Stimulated activated CD4-positive, alpha-beta T cell treated with anti-CD3 and anti-CD28 coated beads, Interleukin-2, amount 100 ng/mL, for 4 hours (primary cell): Measurements from ENCODE around the gene RDM1.
A peak's percentile ranks its signal among the peaks of the same experiment; 100 is the strongest.
"Not testable (repeated sequence)": the region's sequence is repeated elsewhere in the genome, so short reads cannot be mapped to it uniquely, and the experiment has no call there.

Experiments used
- DNase-seq: peaks from one replicate; pipeline ENCODE4 v3.0.0-alpha.2; 2020; ENCODE audit warnings: low read depth

Gene RDM1

GRCh38 chr17:35898283-35899070 lies 32.1 kb downstream of the RDM1 start:
- DNase-seq: no peak

DNA sequence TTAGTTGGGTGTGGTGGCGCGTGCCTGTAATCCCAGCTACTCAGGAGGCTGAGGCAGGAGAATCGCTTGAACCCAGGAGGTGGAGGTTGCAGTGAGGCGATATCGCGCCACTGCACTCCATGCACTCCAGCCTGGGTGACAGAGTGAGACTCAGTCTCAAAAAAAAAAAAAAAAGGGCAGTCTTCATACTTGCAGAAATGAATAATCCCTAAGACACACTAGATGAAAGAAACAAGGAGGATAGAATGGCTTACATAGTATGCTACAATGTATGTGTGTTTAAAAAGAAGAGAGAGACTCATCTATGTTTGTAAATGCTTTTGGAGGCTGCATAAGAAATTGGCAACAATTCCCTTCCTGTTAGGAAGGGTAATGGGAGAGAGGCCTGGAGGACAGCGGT lies 32.8 kb downstream of the RDM1 start:
- DNase-seq: not testable (repeated sequence)

- no peak for DNase-seq
These were observed 34.7 kb downstream of the RDM1 start for GRCh38 chr17:35895636-35896587.

DNA sequence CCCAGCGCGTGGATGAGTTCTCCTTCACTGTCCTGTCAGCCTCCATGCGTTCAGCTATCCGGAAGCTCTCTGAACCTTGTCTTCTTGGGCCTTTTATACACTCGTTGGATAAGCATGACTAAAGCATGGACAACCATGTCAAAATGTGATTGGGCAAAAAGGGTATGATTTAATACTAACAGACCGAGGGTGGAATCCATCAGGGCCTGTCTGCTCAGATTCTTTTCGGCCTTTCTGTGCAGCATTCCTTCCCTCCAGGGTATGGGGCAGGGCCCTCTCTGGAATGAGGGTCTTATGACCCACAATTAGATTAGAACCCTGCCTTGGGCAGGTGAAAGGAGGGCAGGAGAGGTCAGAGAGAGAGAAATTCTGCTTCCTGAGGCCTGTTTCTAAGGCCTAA lies 36.4 kb downstream of the RDM1 start:
- DNase-seq: no peak

DNA sequence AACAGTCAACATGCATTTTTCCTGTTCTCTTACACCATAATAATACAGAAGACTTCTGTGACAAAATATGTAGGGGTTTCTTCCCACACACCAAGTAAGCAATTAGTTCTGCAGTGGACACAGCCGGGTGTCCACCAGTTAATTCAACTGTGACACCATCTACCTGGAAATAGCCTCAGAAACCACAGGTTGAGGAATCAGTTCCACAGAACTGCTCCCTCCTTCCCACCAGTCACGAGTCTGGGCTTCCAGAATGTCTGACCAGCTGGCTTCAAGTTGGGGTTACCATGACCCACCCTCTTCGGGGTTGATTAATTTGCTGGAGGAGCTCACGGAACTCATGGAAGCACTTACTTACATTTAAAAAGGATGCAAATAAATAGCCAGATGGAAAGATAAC lies 36.8 kb downstream of the RDM1 start:
- no peak for DNase-seq

- peak; percentile 14 for DNase-seq
These were observed 38.2 kb downstream of the RDM1 start for GRCh38 chr17:35892091-35893035.

- DNase-seq: no peak
These were observed 39.3 kb downstream of the RDM1 start for GRCh38 chr17:35891269-35891668.

DNA sequence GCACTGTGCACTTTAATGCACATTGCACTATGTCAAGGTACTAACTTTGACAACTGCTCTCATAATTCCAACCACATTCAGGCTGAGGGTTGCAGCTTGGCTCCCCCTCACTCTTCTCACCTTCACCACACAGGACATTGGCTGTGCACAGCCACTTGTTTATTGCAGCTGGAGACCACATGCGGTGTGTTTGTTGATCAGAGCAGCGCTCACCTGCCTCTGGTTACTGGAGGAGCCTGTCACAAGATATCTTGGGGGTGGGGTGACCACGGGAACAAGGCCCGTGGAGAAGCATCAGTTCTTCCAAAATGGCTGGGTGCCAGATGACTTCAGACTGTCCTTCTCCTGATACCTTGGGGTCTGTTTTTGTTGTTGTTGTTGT lies 39.8 kb downstream of the RDM1 start:
- no peak for DNase-seq

- no peak for DNase-seq
These were observed 40.5 kb downstream of the RDM1 start for GRCh38 chr17:35889818-35890773.

DNA sequence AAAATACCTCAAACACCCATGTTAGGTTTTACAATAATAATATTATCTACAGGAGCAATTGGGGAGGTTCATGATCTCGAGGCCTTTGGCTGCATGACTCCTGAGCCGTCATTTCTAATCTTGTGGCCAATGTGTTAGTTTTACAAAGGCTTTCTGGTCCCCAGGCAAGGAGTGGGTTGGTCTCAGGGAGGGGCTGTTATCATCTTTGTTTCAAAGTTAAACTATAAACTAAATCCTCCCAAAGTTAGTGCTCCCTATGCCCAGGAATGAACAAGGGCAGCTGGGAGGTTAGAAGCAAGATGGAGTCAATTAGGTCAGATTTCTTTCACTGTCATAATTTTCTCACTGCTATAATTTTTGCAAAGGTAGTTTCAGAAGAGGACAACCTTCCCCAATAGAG lies 41.3 kb downstream of the RDM1 start:
- DNase-seq: no peak

- no peak for DNase-seq
These were observed 50.6 kb downstream of the RDM1 start, which contains the start of gene CCL5 for GRCh38 chr17:35879773-35880654. CCL5 (minus strand) TSS chr17:35880360.

- no peak for DNase-seq
These were observed 52.2 kb downstream of the RDM1 start for GRCh38 chr17:35878361-35878760.

DNA sequence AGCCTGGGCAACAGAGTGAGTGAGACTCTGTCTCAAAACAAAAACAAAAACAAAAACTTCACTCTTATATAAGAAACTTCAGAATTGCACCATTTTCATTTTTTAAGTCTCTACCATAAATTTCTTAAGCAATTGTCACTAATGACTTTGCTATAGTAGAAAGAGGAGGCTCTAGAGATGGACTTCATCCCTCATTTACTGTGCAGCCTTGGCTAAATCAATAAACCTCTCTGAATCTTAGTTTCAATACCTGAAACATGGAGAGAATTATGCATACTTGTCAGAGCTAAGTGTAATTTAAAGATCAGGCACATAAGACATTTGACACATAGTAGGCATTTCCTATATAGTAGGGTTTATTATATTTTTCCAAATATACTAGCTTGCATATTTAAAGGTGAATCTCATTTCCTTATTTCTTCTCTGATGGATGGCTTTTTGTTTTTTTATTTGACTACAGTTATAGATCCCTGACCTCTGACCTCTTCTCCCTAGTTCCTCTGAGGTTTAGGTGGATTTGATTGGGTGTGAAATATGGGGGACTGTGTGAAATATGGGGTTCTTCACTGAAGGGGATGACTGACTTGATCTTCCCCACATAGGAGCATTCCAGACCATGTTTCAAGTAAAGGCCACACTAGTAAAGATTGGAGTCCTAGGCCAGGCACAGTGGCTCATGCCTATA lies 53.1 kb downstream of the RDM1 start:
- DNase-seq: no peak

GRCh38 chr17:35876534-35876933 lies 54.0 kb downstream of the RDM1 start:
- DNase-seq: no peak

- no peak for DNase-seq
These were observed 54.8 kb downstream of the RDM1 start for GRCh38 chr17:35875800-35876139.

- no peak for DNase-seq
These were observed 55.3 kb downstream of the RDM1 start for GRCh38 chr17:35875072-35875799.

- DNase-seq: no peak
These were observed 58.2 kb downstream of the RDM1 start for GRCh38 chr17:35872196-35872980.
